Fibroblast of lung (primary cell): ENCODE results near the gene HPSE2. TPM values are rescaled to one million over a fixed set of nuclear protein-coding genes. Genes with fewer than 3 reads are reported as not detected.

Experiments
- DNase-seq, 2 donors: peaks; one replicate each; pipeline versions ENCODE4 v3.0.0 to v3.0.0-alpha.2; 2010; ENCODE audit warnings: low read depth in 2 of 2
- H2AFZ ChIP-seq: 2 replicates; pipeline ENCODE4 v1.5.1; 2012; ENCODE audit warnings: low read length, control low read depth, inconsistent platforms
- H3K27ac ChIP-seq: 2 replicates; pipeline ENCODE4 v1.5.1; 2011; ENCODE audit warnings: low read length, control low read depth; ENCODE audit not compliant: insufficient read depth
- H3K27me3 ChIP-seq: 2 replicates; pipeline ENCODE4 v1.5.1; 2011; ENCODE audit warnings: mild to moderate bottlenecking, low read length; ENCODE audit not compliant: control insufficient read depth, insufficient read depth
- H3K36me3 ChIP-seq: 2 replicates; pipeline ENCODE4 v1.5.1; 2011; ENCODE audit warnings: low read length; ENCODE audit not compliant: control insufficient read depth, insufficient read depth
- H3K4me1 ChIP-seq: 2 replicates; pipeline ENCODE4 v1.5.1; 2011; ENCODE audit warnings: low read length; ENCODE audit not compliant: control insufficient read depth, insufficient read depth; ENCODE audit errors: extremely low read depth
- H3K4me2 ChIP-seq: 2 replicates; pipeline ENCODE4 v1.5.1; 2011; ENCODE audit warnings: low read length, control low read depth; ENCODE audit not compliant: insufficient read depth; ENCODE audit errors: extremely low read depth
- H3K4me3 ChIP-seq, 4 experiments: fragments of 200-600 bp in 1 of 4; sonication (generic) in 1 of 4; replicated peaks in 1 of 4; 2 replicates each; pipeline ENCODE4 v1.5.1; 2011 to 2016; ENCODE audit warnings: low read length in 4 of 4, low read depth in 3 of 4, mild to moderate bottlenecking in 3 of 4, control low read depth in 2 of 4, inconsistent platforms in 1 of 4, mixed read lengths in 1 of 4; ENCODE audit not compliant: insufficient read depth in 1 of 4; ENCODE audit errors: control extremely low read depth in 1 of 4
- H3K79me2 ChIP-seq: 2 replicates; pipeline ENCODE4 v1.5.1; 2012; ENCODE audit warnings: mild to moderate bottlenecking, low read length, inconsistent platforms; ENCODE audit not compliant: control insufficient read depth, insufficient read depth
- H3K9ac ChIP-seq: 2 replicates; pipeline ENCODE4 v1.5.1; 2011; ENCODE audit warnings: mild to moderate bottlenecking, low read length, control low read depth; ENCODE audit not compliant: insufficient read depth
- H3K9me3 ChIP-seq: 2 replicates; pipeline ENCODE4 v1.5.1; 2012; ENCODE audit warnings: low read depth, low read length; ENCODE audit not compliant: control insufficient read depth, insufficient read depth
- H4K20me1 ChIP-seq: 2 replicates; pipeline ENCODE4 v1.5.1; 2011; ENCODE audit warnings: low read length; ENCODE audit not compliant: control insufficient read depth, insufficient read depth; ENCODE audit errors: extremely low read depth
- CTCF ChIP-seq, 2 donors: IDR thresholded peaks in 1 of 2; conservative IDR thresholded peaks in 1 of 2; 1 replicate in 1 of 2; 2 replicates in 1 of 2; pipeline ENCODE4 v1.5.1; 2011 to 2012; ENCODE audit warnings: low read length in 2 of 2, control low read depth in 1 of 2, inconsistent platforms in 1 of 2, low read depth in 1 of 2, mild to moderate bottlenecking in 1 of 2
- EZH2 ChIP-seq: IDR thresholded peaks from 2 replicates; pipeline ENCODE4 v1.5.1; 2012; ENCODE audit warnings: low read length, control low read depth, mild to moderate bottlenecking; ENCODE audit errors: missing control alignments
- polyA plus RNA-seq, 2 donors: library from polyadenylated mRNA; depleted of rRNA in 1 of 2; stranded (reverse) in 1 of 2; unstranded in 1 of 2; fragments of >200 nt; gene quantifications; 2 replicates each; pipeline ENCODE4 v1.2.1, GENCODE V29; 2011 to 2012; ENCODE audit warnings: missing spikeins in 1 of 2
- total RNA-seq: library from RNA; depleted of rRNA; stranded (reverse); fragments of >200 nt; gene quantifications from 2 replicates; pipeline ENCODE4 v1.2.1, GENCODE V29; 2014

The HPSE2 gene
- total and polyA plus RNA-seq, 2 donors (not counting 1 experiment from before 2014, with no cell fraction given), result 0.02 to 0.17 TPM

GRCh38 chr10:98929709-98930108 lies 305.9 kb downstream of the HPSE2 start:
- TF ChIP-seq CTCF (conservative IDR thresholded peaks at IDR 0.05 in 1 of 2, IDR thresholded peaks at IDR 0.05 in 1 of 2; ENCODE audit: low read depth in 1 of 2, low read length in 2 of 2) (no peak), EZH2 (no peak)

GRCh38 chr10:98925651-98926050 lies 310.0 kb downstream of the HPSE2 start:
- Histone ChIP-seq H3K4me2 (no peak overlapping the region), H3K27ac (no peak overlapping the region), H3K4me1 (peaks cover under 1% of the 10 kb centered on the region), H3K9me3 (no peaks in the 10 kb centered on the region), H3K36me3 (no peaks in the 10 kb centered on the region), H3K4me3 (no peak overlapping the region), H3K9ac (no peak overlapping the region), H3K27me3 (no peaks in the 10 kb centered on the region), H3K79me2 (no peaks in the 10 kb centered on the region), H2AFZ (no peak overlapping the region), H4K20me1 (no peaks in the 10 kb centered on the region)
- DNase-seq, result no peak
- TF ChIP-seq EZH2, result no peak
- no peak for TF ChIP-seq CTCF (conservative IDR thresholded peaks at IDR 0.05 in 1 of 2, IDR thresholded peaks at IDR 0.05 in 1 of 2; ENCODE audit: low read depth in 1 of 2, low read length in 2 of 2)

More at GRCh38 chr10:98929709-98930108, 305.9 kb downstream of the HPSE2 start:
- no peak overlapping the region for H2AFZ ChIP-seq
- no peaks in the 10 kb centered on the region for H3K79me2 ChIP-seq
- no peak overlapping the region for H3K9ac ChIP-seq
- no peak overlapping the region for H3K4me3 ChIP-seq
- no peak for DNase-seq
- H3K27ac ChIP-seq, result no peak overlapping the region
- no peaks in the 10 kb centered on the region for H3K4me1 ChIP-seq
- no peaks in the 10 kb centered on the region for H4K20me1 ChIP-seq
- no peak overlapping the region for H3K4me2 ChIP-seq
- no peaks in the 10 kb centered on the region for H3K9me3 ChIP-seq
- H3K27me3 ChIP-seq, result no peaks in the 10 kb centered on the region
- H3K36me3 ChIP-seq, result no peaks in the 10 kb centered on the region

- Histone ChIP-seq H3K9me3 (no peaks in the 10 kb centered on the region), H3K4me1 (peaks cover 2% of the 10 kb centered on the region)
These were observed 311.1 kb downstream of the HPSE2 start for GRCh38 chr10:98924526-98924925.

More at GRCh38 chr10:98924526-98924925, 311.1 kb downstream of the HPSE2 start:
- Histone ChIP-seq H3K4me2 (no peak overlapping the region), H3K79me2 (no peaks in the 10 kb centered on the region), H2AFZ (no peak overlapping the region), H3K4me3 (no peak overlapping the region), H3K27me3 (no peaks in the 10 kb centered on the region), H3K27ac (no peak overlapping the region), H4K20me1 (no peaks in the 10 kb centered on the region), H3K36me3 (no peaks in the 10 kb centered on the region), H3K9ac (no peak overlapping the region)
- TF ChIP-seq EZH2 (no peak), CTCF (conservative IDR thresholded peaks at IDR 0.05 in 1 of 2, IDR thresholded peaks at IDR 0.05 in 1 of 2; ENCODE audit: low read depth in 1 of 2, low read length in 2 of 2) (no peak)
- peak in 1 of 2 donors; percentile 68 for DNase-seq
